GM12865 (cell line): ENCODE data around the gene UNC119B.
A peak's percentile ranks its signal among the peaks of the same experiment; 100 is the strongest.

ENCODE experiments used
- DNase-seq: peaks from one replicate; pipeline ENCODE4 v3.0.0; 2010; ENCODE audit warnings: low read depth
- H3K4me3 ChIP-seq: 2 replicates; pipeline ENCODE4 v1.5.1; 2011; ENCODE audit warnings: mild to moderate bottlenecking, low read depth, low read length, control low read depth
- TF ChIP-seq, protein P1 (sequence below): IDR thresholded peaks from 2 replicates; pipeline ENCODE4 v1.5.1; 2011; ENCODE audit warnings: low read length, control low read depth, low read depth, inconsistent platforms; ENCODE audit not compliant: insufficient read depth; ENCODE audit errors: missing control alignments

The UNC119B gene

DNA sequence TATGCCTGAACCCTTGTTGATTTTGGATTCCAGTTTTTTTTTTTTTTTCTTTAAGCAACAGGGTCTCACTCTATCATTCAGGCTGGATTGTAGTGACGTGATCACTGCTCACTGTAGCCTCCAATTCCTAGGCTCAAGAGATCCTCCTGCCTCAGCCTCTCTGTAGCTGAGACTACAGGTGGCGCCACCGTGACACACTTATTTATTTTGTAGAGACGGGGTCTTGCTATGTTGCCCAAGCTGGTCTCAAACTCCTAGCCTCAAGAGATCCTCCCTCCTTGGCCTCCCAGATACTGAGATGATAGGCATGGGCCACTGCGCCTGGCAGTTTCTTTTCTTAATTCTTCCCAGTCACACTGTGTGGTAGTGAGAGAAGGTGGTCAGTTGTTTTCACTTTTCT lies 40.5 kb downstream of the UNC119B start:
- H3K4me3 ChIP-seq: no peak overlapping the region
- TF ChIP-seq, protein P1, sequence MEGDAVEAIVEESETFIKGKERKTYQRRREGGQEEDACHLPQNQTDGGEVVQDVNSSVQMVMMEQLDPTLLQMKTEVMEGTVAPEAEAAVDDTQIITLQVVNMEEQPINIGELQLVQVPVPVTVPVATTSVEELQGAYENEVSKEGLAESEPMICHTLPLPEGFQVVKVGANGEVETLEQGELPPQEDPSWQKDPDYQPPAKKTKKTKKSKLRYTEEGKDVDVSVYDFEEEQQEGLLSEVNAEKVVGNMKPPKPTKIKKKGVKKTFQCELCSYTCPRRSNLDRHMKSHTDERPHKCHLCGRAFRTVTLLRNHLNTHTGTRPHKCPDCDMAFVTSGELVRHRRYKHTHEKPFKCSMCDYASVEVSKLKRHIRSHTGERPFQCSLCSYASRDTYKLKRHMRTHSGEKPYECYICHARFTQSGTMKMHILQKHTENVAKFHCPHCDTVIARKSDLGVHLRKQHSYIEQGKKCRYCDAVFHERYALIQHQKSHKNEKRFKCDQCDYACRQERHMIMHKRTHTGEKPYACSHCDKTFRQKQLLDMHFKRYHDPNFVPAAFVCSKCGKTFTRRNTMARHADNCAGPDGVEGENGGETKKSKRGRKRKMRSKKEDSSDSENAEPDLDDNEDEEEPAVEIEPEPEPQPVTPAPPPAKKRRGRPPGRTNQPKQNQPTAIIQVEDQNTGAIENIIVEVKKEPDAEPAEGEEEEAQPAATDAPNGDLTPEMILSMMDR: no peak
- DNase-seq: no peak

DNA sequence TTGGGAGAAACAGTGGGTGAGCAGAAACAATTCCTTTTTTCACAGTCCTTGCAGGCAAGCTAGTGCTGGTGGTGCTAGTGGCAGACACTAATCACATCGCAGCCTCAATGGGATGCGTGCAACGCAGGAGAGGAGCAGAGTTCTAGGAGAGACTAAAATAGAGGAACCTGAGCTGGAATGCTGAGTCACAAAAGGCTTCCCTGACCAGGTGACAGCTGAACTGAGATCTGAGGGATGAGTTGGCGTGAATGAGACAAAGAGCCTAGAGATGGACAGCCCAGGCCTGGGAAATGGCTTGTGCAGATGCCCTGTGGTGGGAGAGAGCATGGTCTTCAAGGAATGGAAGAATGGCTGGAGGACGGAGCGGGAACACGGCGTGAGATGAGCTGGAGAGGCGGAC lies 41.1 kb downstream of the UNC119B start:
- DNase-seq: no peak

DNA sequence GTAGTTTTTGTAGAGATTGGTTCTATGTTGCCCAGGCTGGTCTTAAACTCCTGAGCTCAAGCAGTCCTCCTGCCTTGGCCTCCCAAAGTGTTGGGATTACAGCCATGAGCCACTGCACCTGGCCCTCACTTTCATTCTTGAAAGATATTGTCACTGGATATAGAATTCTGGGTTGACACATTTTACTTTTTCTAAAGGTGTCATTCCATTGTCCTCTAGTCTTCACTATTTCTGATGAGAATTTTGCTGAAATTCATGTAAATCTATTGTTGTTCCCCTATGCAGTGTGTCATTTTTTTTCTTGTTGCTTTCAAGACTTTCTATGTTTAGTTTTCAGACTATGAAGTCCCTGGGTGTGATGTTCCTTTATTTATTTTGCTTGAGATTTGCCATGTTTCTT lies 44.5 kb downstream of the UNC119B start:
- no peak for DNase-seq
- TF ChIP-seq, protein P1: no peak
- H3K4me3 ChIP-seq: no peak overlapping the region

More for the DNA sequence above, 41.1 kb downstream of the UNC119B start:
- TF ChIP-seq, protein P1: no peak
- H3K4me3 ChIP-seq: no peak overlapping the region

DNA sequence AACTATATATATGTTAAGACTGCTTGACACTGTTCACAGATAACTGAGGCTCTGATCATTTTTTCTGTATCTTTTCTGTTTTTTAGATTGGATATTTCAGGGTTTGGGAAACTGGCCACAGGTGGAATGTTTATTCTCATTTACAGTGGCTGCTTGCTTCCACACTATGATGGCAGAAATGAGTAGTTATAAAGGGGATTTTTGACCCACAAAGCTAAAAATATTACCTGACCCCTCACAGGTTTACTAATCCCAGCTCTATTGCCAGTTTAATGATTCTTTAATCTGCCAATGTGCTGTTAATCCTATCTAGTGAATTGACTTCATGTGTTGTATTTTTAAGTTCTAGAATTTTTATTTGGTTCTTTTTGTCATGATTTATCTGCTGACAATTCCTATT lies 45.0 kb downstream of the UNC119B start:
- TF ChIP-seq, protein P1: no peak
- DNase-seq: peak; percentile 30
- no peak overlapping the region for H3K4me3 ChIP-seq

DNA sequence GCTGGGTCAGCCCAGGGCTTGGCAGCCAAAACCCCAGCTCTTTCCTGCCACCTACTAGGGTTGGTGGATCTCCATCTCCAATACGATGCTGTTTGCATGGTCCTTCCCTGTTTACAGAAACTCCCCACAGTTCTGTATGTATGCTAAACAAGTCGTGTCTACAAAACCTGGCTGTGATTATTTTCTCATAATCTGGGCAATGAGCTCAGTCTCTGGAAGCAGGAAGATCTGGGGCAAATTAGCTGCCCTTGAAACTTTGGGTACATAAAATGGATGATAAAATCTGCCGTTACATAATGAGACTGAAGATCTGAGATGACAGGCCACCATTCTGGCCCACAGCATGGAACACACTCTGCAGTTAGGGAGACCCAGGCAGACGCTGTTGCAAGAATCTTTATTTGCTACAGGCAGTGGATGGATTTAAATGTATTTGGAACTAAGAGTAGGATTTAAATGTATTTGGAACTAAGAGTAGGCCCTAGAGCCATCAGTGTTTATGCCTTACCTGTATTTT lies 47.0 kb downstream of the UNC119B start:
- no peak overlapping the region for H3K4me3 ChIP-seq
- TF ChIP-seq, protein P1: no peak
- no peak for DNase-seq

DNA sequence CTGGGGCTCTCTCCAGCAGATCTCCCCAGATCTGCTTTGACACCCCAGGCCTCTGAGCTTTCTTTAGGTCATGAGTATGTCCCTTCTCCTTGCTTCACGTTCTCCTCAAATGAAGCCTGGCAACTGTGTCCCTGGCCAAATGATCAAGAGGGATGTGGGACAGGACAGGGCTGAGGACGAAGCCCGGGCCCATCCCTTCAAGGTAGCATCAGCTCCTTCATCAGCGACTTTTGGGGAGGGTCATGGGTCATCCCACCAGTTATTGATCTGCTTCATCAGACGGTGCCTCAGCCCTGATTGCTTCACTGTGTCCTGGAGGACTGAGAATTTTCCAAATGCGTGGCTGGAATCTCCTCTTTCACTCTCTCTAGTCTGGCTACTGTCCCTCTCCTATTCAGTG lies 47.7 kb downstream of the UNC119B start:
- no peak for DNase-seq
- no peak overlapping the region for H3K4me3 ChIP-seq
- TF ChIP-seq, protein P1: no peak

DNA sequence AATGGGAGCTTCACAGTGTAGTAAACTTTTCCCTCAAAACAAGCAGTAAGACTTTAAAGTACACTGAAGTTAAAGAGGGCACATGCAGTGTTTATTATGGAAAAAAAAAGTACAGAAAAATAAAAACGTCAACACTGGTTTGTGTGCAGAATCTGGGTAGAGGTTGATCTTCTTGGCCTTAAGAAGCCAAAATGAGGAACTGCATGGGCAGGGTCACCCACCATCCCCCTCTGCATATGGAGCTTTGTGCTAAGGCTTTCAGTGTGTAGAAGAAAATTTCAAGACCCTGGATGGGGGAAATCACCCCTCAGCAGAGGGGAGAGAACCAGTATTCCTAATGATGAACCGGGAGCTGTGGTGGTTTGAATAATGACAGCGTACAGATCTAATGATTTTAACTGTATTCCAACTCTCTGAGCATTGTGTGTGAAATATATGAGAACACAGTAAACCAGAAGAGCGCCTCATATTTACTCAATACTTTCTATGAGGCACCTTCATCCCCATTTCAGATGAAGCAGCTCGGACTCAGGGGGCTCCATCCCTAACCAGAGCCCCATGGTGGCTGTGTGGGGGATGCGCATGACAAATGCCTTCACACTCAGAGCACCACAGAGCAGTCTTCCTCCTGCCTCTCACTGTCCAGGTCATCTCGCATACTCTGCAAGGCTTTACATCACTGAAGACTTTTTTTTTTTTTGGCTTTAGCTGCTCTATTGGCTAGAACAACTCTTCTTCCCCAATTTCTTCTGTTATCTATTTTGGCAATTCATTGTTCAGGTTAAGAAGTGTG lies 48.7 kb downstream of the UNC119B start:
- TF ChIP-seq, protein P1: no peak
- H3K4me3 ChIP-seq: no peak overlapping the region
- no peak for DNase-seq
